A673 (cell line): ENCODE results near the gene CNOT4.

Experiments
- CTCF ChIP-seq: fragments of 300-800, 200-600 bp; sonication (generic); conservative IDR thresholded peaks from 2 replicates; pipeline ENCODE4 v1.5.1; 2017; ENCODE audit warnings: low read depth, mild to moderate bottlenecking, antibody characterized with exemption, low read length, moderate library complexity, mixed read lengths
- EZH2 ChIP-seq: fragments of 200-600 bp; sonication (generic); IDR thresholded peaks from 2 replicates; pipeline ENCODE4 v1.6.1; 2017; ENCODE audit warnings: borderline replicate concordance, low read depth, mild to moderate bottlenecking, mixed read lengths, antibody characterized with exemption, low read length; ENCODE audit not compliant: poor library complexity, severe bottlenecking

DNA sequence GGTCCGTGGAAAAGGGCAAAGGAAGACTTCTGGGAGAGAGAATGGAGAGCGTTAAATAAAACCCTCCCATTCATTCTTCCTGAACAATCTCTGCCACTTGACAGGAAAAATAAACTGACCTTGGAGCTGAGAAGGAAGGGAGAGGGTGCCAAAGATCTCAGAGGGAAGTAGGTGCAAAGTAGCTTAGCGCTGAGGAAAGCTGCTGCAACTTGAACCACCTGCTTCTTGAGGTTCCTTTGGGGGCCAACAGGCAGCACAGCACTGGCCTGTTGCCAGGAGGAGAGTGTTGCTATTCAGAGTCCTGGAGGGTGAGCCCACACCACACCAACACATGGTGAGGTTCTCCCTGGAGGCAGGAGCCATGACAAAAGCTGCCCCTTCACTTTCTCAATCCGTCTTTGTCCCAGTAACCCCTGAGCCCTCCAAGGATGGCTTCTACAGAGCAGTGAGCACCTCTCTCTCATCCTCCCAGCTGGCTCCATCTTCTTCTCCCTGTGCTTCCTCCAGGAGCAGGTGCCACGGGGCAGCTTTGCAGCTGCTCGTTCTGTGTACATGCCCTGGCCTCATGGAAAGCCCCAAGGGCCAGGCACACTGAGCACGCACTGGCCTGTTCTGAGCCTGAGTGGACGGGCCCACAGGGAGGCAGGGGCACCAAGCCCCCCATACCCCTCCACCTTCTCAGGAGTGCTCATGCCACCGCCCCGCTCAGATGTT, 174.9 kb downstream of the CNOT4 start:
- TF ChIP-seq CTCF = no peak
- no peak for TF ChIP-seq EZH2
